BJ (cell line): ENCODE measurements around the gene ALG12. TPM values are rescaled to one million over a fixed set of nuclear protein-coding genes. Genes with fewer than 3 reads are reported as not detected.

ENCODE experiments used
- CTCF ChIA-PET: fragments of 350-600 bp; formaldehyde crosslinking; extraction: SDS; loops from one replicate; lab custom pipeline; 2021; ENCODE audit warnings: antibody characterized with exemption, inconsistent platforms; lab: Yijun Ruan, JAX
- POLR2A ChIA-PET: fragments of 300-600 bp; sonication (Branson Sonifier 250); formaldehyde crosslinking; extraction: SDS; loops from one replicate; lab custom pipeline; 2021; ENCODE audit warnings: antibody characterized with exemption; lab: Charles Lee
- DNase-seq: peaks from one replicate; pipeline ENCODE4 v3.0.0-alpha.2; 2011; ENCODE audit warnings: low read depth
- H3K27me3 ChIP-seq: 2 replicates; pipeline ENCODE4 v1.6.0; 2011; ENCODE audit warnings: low read length; ENCODE audit not compliant: control insufficient read depth, insufficient read depth
- H3K36me3 ChIP-seq: 2 replicates; pipeline ENCODE4 v1.5.1; 2011; ENCODE audit warnings: low read length; ENCODE audit not compliant: control insufficient read depth, insufficient read depth
- H3K4me3 ChIP-seq: 2 replicates; pipeline ENCODE4 v1.5.1; 2011; ENCODE audit warnings: low read depth, mild to moderate bottlenecking, control low read depth, low read length
- CTCF ChIP-seq: IDR thresholded peaks from 2 replicates; pipeline ENCODE4 v1.5.1; 2011; ENCODE audit warnings: low read depth, mild to moderate bottlenecking, control low read depth, inconsistent platforms, low read length, moderate library complexity; ENCODE audit not compliant: insufficient read depth
- polyA plus RNA-seq: library from polyadenylated mRNA; depleted of rRNA; stranded (reverse); fragments of >200 nt; gene quantifications from 2 replicates; pipeline ENCODE4 v1.2.3, GENCODE V29; 2011

The ALG12 gene
- polyA plus RNA-seq, 1 experiment = 7.9 TPM

GRCh38 chr22:49882519-49883293 is 35.5 kb downstream of the ALG12 start:
- no peaks in the 10 kb centered on the region for H3K27me3 ChIP-seq
- TF ChIP-seq CTCF = no peak
- no peak for DNase-seq
- H3K36me3 ChIP-seq = peaks cover 22% of the 10 kb centered on the region
- ChIA-PET CTCF (interaction anchor here (0.8 kb wide), 1 partner anchor 9 kb away, joined by 3 read pairs; no protein-coding TSS in a partner anchor), POLR2A (no interaction called here)
- H3K4me3 ChIP-seq = no peak overlapping the region

DNA sequence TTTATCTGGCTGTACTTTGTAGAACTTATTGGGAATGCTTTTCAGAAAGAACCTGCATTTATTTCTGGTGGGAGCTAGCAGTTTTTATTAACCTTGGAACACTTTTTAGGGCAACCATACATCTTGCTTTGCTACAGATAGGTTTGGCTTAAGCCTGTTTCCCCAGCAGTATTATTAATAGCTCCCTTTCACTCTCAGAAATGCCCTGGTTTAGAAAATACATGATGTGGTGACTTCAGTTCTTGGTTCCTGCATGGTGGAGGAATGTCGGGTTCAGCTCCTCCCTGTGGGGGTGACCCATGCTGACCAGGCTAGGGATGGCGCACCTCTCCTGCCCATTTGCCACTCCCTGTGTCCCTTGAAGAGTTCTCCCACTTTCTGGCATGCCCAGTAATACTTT is 36.4 kb downstream of the ALG12 start:
- ChIA-PET POLR2A (no interaction called here), CTCF (interaction anchor here (1.3 kb wide), 1 partner anchor 10 kb away, joined by 3 read pairs; no protein-coding TSS in a partner anchor)
- DNase-seq = no peak
- Histone ChIP-seq H3K36me3 (peaks cover 22% of the 10 kb centered on the region), H3K27me3 (no peaks in the 10 kb centered on the region), H3K4me3 (no peak overlapping the region)
- TF ChIP-seq CTCF = no peak

GRCh38 chr22:49880281-49880680 is 38.0 kb downstream of the ALG12 start:
- ChIA-PET CTCF (interaction anchor here (0.6 to 1.2 kb wide), 3 partner anchors 10 to 112 kb away, joined by 3 to 4 read pairs (median 4); no protein-coding TSS in a partner anchor), POLR2A (no interaction called here)
- Histone ChIP-seq H3K36me3 (peaks cover 11% of the 10 kb centered on the region), H3K27me3 (no peaks in the 10 kb centered on the region), H3K4me3 (no peak overlapping the region)
- no peak for DNase-seq
- TF ChIP-seq CTCF = no peak

DNA sequence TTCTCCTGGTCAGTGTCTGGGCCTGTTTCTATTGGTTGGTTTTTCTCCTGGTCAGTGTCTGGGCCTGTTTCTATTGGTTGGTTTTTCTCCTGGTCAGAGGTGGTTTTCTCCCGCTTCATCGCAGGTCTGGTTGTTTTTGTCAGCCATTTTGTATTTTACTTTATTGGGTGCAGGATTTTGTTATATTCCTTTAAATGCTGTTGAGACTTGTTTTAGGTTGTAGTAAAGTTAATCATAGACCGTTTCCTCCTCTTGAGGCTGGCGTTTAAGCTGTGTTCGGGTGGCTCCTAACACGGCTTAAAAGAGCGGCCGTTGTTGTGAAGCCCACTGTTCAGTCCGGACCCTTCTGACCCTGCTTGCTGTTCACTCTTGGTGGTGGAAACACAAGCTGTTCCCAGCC is 38.4 kb downstream of the ALG12 start:
- Histone ChIP-seq H3K36me3 (peaks cover 9% of the 10 kb centered on the region), H3K27me3 (no peaks in the 10 kb centered on the region), H3K4me3 (no peak overlapping the region)
- ChIA-PET POLR2A (no interaction called here), CTCF (interaction anchor here (0.6 to 1.2 kb wide), 3 partner anchors 10 to 111 kb away, joined by 3 to 4 read pairs (median 4); no protein-coding TSS in a partner anchor)
- DNase-seq = no peak
- no peak for TF ChIP-seq CTCF

- CTCF ChIA-PET = no interaction called here
- no peak for TF ChIP-seq CTCF
- POLR2A ChIA-PET = no interaction called here
Observed at GRCh38 chr22:49878206-49878605, 40.0 kb downstream of the ALG12 start.

More at GRCh38 chr22:49878206-49878605, 40.0 kb downstream of the ALG12 start:
- Histone ChIP-seq H3K4me3 (no peak overlapping the region), H3K36me3 (no peaks in the 10 kb centered on the region), H3K27me3 (no peaks in the 10 kb centered on the region)
- no peak for DNase-seq
